GM15510 (cell line): ENCODE measurements around the gene GGT5.

Source experiments
- POLR2A ChIP-seq: IDR thresholded peaks from 3 replicates; pipeline ENCODE4 v1.6.1; 2011; ENCODE audit warnings: borderline replicate concordance; ENCODE audit not compliant: insufficient read length; ENCODE audit errors: extremely low read depth

The GGT5 gene

DNA sequence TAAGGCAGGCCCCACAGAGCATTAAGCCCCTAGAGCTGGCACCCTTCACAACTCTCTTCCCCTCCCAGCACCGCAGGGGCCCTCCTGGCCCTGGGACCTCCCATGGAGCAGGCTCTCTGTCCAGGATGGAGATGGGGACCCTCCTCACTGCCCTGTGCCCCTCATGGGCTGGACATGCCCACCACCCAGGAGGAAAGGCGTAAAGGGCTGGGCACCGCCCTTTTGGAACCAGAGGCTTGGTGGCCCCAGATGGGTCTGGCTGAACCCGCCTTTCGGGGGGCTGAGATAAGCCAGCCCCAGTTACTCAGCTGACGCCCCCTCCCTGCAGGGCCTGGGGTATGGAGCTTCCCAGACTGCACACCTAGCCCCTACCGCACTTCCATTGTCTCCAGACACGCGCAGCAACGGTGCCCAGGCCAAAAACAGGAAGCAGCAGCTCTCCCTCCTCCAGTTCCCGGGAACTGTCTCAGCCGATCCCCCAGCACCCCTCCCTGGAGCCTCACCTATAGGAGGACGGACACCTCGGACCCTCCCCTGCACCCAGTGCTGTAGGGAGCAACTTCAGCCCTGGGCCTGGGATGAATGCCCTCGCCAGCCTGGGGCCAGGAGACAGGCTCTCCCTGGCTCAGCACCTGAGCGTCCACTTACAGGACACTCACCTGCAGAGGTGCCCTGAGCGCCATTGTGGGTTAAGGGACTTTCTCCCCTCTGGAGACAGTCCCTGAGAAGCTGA is 65.2 kb downstream of the GGT5 start:
- no peak for TF ChIP-seq POLR2A

DNA sequence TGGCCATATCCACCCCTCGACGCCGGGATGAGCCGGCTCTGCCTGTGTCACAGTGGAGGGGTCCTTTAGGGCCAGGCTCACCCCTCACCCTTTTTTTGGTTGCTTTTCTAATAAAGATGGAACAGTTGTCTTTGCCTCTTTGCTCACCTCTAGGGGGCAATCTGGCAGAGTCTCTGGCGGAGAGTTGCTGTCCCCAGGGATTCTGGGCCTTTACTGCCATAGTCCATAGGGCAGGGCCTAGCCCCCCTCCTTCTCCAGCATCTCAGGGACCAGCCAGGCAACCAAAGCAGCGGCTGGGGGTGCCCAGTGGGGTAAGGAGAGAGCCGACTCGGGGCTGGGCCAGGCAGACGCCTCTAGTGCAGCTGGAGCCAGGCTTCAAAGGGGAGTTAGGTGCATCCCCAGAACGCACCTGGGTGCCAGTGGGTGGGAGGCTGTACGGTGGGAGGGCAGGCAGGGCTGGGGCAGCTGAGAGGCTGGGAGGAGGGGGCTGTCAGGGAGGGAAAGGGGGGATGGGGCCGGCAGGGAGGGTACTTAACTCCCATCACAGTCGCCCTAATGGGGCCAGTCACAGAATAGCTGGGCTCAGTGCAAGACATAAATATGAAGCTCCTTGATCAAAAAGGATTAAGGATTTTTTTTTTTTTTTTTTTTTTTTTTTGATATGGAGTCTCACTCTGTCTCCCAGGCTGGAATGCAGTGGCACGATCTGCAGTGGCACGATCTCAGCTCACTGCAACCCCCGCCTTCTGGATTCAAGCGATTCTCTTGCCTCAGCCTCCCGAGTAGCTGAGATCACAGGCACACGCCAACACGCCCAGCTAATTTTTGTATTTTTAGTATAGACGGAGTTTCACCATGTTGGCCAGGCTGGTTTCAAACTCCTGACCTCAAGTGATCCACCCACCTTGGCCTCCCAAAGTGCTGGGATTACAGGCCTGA is 66.1 kb downstream of the GGT5 start:
- TF ChIP-seq POLR2A = no peak

DNA sequence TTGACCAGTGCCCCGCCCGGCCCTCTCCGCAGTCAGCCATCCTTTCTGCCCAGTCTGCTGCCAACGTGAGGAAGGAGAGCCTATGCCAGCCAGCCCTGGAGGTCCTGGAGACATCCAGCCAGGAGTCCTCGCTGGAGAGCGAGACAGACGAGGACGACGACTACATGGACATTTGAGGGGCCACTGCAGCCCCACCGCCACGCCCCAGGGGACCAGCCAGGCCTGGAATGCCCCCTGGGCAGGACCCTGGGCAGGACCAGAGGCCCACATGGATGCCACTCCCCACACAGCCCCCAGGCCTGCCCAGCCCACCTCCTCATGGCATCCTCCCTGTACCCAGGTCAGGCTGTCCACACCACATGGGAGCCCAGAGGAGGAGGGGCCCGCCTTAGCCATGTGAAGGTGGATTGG is 66.9 kb downstream of the GGT5 start:
- no peak for TF ChIP-seq POLR2A

DNA sequence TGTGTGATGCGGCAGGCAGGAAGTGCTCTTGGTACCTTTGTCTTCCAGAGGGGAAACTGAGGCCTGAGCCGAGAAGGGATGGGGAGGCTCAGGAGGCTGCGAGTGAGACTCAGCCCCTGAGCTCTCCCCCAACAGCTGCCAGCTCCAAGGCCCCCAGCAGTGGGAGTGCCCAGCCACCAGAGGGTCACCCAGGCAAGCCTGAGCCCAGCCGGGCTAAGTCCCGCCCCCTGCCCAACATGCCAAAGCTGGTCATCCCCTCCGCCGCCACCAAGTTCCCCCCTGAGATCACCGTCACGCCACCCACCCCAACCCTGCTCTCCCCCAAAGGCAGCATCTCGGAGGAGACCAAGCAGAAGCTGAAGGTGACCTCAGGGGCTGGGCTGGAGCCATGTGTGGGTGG is 67.4 kb downstream of the GGT5 start:
- TF ChIP-seq POLR2A = no peak

DNA sequence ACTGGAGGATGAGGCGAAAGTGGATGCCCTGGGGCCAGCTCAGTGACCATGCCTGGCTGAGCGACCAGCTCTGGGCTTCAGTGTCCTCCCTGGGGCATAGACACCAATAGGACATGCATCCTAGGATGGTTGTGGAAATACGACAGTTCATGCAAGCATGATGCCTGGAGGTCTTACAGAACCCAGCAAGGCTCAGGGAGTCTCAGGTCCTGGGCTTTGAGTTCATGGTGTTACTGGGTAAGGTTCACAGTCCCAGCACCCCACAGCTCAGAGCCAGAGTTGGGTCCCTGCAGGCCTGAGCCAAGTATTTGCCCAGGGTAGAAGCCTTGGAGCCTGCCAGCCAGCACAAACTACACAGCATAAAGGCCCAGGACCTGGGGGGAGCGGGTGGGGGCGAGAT is 67.8 kb downstream of the GGT5 start:
- no peak for TF ChIP-seq POLR2A

DNA sequence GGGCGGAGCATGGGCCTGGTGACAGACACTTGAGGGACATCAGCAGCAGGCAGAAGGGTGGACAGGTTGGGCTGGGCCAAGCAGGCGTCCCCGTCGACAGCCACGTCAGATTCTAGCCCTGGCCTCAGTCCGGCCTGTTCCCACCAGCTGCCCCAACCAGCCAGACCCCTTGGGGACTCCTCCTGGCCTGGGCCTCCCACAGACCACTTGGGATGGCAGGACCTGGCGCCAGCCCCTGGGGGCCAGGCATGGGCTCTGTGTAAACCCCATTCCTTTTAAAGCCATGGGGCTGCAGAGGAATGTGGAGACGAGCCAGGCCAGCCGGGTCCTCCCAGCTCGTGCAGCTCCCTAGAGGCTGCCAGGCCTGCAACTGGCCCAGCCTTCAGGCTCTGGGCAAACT is 68.3 kb downstream of the GGT5 start:
- TF ChIP-seq POLR2A = no peak

DNA sequence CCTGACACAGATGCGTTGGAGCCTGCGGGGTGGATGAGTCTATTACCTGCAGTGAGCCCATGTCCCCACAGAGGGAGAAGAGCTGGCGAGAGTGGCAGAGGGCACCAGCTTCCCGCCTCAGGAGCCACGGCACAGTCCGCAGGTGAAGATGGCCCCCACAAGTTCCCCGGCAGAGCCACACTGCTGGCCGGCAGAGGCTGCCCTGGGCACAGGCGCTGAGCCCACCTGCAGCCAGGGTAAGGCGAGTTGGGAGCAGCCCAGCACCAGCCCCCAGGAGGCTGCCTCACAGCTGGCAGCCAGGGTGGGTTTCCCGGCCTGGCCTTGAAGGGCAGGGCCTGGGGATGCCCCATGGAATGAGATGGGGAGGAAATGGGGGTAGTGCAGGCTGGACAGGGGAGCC is 68.8 kb downstream of the GGT5 start:
- no peak for TF ChIP-seq POLR2A

DNA sequence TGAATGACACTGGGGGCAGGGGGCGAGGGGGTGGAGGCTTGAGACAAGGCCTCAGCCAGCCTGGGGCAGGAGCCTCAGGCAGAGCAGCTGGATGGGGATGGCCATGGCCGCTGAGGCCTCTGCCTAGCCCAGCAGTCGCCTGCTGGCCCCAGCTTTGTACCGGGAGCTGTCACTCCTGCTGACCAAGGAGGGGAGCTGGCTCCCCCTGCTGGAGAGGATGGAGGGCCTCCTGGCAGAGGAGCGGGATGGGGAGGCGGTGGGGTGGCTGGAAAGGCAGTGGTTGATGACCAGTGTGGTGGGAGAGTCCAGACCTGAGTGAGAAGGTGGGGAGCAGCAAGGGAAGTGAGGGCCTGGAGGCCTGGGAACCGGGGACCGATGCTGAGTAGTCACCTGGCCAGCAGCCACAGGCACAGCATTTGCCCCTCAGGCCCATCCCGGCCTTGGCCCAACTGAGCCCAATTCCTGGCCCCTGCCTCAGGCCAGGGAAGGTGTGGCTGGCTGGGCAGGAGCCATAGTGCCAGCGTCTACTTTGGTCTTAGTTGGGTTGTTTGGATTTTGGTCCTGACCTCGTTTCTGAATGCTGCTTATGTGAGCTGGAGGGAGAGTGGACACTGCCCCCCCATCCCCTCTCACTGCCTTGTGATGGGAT is 69.6 kb downstream of the GGT5 start:
- no peak for TF ChIP-seq POLR2A

DNA sequence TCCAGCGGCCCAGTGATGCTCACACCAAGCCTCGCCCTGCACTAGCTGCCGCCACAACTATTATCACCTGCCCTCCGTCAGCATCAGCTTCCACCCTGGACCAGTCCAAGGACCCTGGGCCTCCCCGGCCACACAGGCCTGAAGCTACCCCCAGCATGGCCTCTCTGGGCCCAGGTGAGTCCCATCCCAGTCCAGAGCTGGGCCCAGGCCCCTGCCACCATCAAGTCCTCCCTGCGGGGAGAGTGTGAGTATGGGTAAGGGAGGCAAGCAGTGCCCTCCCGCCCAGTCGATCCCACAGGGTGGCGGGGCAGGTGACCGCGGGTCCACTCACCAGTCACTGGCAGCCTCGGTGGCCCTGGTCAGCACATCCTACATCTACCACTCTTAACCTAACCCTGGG is 73.1 kb downstream of the GGT5 start:
- TF ChIP-seq POLR2A = no peak

DNA sequence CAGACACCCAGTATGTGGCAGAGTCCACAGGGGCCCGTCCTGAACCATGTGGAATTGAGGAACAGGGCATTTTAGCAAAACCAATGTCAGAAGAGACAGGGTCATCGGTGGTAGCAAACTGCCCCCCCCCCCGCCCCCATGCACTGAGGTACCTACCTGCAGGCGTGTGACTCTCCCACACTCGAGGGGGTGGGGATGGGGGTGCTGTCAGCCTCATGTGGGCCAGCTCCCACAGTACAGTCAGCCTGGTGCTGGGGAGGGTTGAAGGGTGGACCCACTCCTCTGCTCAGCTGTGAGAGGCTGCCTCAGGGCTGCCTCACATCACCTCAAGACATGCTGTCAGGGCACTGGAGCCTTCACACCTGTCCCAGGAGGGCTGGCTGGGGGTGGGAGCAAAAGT is 74.2 kb downstream of the GGT5 start:
- TF ChIP-seq POLR2A = no peak

DNA sequence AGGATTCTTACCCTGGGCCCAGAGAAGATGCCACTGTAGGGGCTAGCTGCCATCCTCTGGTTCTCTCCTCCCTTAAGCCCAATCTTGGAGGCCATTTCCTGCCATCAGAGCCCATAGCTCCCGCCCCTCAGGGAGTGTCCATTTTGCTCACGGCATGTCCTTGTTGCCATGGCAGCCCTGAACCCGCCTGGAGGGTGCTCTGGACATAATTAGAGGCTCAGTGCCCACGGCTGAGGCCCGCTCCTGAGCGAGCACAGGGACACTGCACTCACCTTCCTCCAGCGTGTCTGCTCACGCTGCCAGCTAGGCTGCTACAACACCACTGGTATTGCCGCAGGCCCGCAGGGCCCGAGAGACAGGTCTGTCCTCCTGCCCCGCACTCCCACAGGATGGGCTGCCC is 74.7 kb downstream of the GGT5 start:
- TF ChIP-seq POLR2A = no peak
